NOMO-1 treated with DMSO at 0.1 percent for 48 hours (cell line): ENCODE results near the gene HIVEP3.

Experiments used
- DNase-seq: peaks from one replicate; lab custom pipeline; 2025; ENCODE audit not compliant: unreplicated experiment; lab: John Stamatoyannopoulos, UW

HIVEP3 gene

DNA sequence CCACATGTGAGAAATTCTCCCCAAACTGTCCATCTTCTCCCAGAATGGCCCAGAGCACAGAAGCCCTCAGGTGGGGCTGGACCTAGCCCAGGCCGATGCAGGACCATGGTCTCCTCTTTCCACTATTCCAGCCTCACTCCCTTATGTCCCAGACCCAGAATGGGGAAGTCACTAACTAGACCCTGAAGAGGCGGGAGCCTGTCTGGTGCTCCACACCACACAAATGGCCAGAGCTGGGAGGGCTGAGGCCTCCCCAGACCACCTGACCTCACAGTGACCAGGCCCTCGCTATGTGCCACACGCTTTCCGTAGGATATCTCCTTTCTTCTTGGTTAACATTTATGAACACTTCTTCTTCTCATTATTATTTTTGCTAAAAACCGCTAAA, 379.3 kb downstream of the HIVEP3 start:
- DNase-seq = no peak

- no peak for DNase-seq
Observed at GRCh38 chr1:41538741-41539417, 379.8 kb downstream of the HIVEP3 start.

GRCh38 chr1:41537788-41538351, 380.9 kb downstream of the HIVEP3 start:
- peak; percentile 50 for DNase-seq

DNA sequence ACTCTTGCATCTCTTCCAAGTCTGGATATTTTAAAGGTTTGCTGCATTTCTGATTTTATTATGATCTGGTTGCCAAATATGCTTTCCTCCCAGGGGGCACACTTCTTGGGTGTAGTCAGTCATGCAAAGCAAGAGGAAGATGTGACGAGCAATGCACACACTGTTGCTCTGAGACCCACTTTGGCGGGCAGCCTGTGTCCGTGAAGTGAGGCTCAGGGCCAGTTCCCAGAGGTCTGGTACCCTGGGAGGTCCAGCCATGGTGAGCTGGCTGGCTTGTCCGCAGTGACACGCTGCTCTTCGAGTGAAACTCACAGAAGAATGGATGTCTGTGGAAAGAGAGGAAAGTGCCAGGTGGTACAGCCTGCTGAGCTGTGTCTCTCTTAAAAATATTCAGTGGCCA, 381.5 kb downstream of the HIVEP3 start:
- DNase-seq = no peak

DNA sequence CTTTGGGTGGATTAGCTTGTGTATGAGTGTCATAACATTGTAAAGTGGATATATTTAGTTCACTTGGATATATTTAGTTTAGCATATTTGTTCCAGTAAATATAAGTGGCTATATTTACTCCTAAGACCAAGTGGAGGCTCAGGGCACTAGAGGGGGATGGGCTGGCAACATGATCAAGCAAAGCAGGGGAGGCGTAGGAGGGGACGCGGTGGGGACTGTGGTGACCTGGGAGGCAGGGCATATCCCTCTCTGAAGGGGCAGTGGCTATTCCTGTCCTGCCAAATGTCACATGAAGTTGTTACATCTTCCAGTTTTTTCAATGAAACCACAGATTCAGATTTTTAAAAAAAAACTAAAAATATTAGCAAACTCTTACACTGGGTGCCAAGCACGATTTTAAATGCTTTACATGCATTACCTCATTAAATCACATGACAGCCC, 382.3 kb downstream of the HIVEP3 start:
- no peak for DNase-seq

DNA sequence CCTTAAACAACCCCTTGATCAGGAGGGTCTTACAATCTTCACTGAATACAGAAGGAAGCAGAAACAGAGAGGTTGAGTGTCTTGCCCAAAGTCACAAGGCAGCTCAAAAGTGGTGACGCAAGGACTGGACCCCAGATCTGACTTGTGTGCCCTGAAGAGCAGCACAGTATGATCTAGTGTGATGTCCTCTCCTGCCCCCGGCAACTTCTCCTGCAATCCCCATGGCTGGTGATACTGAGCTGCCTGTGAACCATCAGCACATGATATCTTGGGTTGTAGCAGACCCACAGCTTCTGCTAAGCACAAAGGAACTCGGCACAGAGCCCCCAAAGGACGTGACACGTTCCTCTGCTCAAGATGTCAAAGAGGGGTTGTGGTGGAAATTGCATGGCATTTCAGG, 383.0 kb downstream of the HIVEP3 start:
- no peak for DNase-seq

DNA sequence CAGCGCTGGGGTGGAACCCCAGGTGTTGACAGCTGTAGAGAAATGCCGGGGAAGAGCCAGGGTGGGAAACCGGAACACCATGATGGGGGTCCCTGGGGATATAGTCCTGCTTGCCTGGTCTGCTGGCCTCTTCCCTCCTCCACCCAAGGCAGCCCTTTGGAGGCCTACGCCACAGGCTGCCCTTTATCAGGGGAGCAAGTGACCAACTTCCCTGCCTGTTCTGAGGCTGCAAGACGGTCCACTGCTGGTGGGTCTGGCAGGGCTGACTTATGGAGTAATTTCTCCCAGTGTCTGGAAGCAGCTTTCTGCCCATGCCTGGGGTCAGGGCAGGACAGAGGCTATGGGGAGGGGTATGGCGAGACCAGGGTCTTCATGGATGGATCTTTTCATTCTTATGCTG, 383.4 kb downstream of the HIVEP3 start:
- DNase-seq = no peak

DNA sequence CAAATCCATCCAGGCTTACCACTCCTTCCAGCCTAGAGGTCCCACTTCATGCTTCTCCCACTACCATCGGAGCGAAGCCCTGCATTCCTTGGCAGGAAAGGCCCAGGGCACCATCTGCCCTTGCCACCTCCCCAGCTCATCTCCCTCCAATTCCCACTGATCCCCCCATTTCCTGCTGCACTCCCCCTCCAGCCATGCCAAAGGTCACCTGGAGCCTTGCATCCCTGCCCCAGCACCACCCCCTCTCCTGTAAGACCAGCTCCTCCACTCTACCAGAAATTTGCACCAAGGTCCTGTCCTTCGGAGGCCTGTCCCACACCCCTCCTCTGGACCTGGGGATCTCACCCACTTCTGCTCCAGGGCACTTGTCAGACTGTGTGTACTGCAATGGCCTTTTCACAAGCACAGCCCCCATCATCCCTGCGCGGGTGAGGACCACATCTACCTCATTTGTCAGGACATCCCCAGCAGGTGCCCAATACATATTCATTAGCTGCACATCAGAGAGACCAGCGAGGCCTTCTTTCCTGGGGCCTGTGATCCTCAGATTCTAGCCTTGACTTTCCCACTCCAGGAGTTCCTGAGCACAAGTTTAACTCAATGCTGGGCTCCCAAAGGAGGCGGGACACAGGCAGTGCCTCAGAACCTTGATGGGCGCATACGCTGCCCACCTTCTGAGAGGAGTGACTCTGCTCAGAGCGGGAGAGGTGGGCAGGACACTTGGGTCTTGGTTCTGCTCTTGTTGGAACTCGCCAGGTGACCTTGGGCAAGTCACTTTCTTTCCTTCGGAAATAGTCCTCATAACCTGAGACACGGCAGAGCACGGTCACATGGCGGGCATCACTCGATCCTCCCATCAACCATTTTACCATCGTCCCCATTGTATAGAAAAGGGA, 384.3 kb downstream of the HIVEP3 start:
- DNase-seq = no peak

DNA sequence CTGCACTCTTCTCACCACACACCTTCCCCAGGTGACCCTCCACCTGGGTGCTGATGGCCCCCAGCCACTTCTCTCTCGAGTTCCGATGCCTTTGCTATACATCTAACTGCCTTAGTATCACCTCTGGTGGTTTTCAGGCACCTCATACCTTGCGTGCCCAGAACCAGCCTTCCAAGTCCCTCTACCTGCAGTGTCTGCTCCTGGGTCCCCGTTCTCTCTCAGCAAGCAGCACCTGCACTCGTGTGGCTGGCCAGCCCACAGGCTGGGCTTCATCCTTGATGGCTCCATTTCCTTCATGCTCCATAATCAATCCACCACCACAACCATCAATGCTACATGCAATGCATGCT, 385.0 kb downstream of the HIVEP3 start:
- no peak for DNase-seq

DNA sequence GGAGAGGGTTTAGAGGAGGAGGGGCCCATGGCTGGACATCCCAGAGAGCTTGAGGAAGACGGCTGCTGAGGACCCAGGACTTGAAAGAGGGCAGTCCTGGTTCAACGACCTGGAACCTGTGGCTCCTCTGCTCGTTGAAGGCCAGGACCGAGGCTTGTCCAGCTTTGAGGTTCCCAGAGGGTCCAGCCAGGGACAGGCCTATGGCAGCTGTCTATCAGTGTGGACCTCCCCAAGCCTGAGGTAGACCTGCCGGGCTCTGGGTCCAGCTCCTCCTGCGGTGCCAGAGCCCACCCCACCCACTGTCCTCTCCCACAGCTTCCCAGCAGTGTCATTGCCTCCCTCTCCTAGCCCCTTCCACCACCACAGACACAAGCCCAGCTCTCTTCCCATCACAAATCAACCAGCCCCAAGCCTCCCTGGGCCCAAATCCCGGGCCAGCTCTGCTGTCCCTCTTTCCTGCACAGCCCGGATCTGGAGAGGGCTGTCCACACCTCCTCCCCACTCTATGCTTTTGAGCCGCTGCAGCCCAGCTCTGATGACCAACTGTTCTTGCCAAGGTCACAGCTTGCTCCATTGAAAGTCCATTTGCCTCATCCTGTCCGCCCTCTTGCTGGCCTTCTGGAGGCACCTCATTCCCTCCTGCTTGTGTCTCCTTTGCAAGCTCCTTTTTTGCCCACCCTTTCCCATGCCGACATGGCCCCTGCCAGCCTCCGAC, 385.5 kb downstream of the HIVEP3 start:
- DNase-seq = no peak

GRCh38 chr1:41532206-41532975, 386.3 kb downstream of the HIVEP3 start:
- no peak for DNase-seq

- no peak for DNase-seq
Observed at GRCh38 chr1:41530411-41530810, 388.3 kb downstream of the HIVEP3 start.

DNA sequence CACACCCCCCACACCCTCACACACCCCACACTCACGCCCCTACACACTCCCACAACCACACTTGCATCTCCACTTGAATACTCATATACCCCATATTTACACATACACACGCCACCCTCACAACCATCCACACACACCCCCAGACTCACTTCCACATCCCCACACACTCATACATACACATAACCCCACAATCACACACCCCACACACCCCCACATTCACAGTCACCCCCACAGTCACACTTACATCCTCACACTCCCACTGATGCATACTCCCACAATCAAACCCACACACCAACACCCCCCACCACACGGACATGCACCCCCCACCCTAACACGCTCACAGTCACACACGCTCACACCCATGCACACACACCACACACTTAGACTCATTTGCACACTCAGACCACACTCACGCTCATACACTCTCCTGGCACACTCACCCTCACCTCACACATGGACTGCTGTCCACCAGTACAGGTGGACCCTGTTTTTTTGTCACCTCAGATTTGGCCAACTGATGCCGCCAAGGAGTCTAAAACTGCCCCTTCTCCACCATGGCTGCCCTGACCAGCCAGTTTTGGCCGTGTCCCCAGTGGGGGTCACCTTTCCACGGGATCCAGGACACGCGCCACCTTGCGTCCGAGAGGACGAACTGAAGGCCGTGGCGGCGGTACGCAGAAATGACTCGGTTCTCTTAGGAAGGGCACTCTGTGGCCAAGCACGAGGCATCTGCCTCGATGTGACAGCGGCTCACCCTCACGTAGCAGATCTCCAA, 388.9 kb downstream of the HIVEP3 start:
- no peak for DNase-seq

DNA sequence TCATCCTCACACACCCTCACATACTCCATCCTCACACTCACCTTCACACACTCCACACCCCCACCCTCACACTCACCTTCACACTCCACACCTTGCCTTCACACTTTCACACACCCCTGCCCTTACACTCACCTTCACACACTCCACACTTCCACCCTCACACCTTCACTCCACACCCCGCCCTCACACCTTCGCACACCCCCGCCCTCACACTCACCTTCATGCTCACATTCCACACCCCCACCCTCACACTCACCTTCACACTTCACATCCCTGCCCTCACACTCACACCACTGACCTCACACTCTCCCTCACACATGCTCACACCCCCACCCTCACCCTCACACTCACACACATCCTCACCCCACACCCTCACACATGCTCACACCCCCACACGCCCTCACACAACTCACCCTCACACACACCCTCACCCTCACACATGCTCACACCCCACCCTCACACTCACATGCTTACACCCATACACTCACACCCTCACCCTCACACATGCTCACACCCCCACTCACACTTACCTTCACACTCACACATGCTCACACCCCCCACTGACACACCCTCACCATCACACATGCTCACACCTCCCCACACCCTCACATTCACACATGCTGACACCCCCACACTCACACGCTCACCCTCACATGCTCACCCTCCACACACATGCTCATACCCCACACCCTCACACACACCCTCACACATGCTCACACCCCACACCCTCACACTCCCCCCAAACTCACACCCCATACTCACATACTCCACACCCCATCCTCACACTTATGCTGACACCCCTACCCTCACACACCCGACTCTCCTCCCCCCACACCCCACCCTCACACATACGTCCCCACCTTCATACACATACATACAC, 389.8 kb downstream of the HIVEP3 start:
- no peak for DNase-seq

DNA sequence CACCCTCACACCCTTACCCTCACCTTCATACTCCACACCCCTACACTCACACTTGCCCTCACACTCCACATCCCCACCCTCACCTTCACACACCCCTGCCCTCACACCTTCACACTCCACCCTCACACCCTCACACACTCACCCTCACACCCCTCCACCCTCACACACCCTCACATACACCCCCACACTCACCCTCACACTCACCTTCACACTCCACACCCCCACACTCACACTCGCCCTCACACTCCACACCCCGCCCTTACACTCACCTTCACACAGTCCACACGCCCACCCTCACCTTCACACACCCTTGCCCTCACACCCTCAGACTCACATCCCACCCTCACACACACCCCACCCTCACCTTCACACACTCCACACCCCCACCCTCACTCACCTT, 390.6 kb downstream of the HIVEP3 start:
- DNase-seq = no peak

DNA sequence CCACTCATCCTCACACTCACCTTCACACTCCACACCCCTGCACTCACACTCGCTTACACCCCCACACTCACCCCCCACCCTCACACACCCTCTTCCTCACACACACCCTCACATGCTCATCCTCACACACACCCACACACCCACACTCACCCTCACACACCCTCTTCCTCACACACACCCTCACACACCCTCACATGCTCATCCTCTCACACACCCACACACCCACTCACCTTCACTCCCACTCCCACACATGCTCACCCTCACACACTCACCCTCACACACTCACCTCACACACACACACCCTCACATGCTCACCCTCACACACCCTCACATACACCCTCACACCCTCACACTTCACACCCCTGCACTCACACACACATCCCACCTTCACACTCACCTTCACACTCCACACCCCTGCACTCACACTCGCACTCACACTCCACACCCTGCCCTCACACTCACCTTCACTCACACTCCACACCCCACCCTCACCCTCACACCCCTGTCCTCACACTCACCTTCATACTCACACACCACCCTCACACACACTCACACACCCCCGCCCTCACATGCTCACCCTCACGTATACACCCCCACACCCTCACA, 391.7 kb downstream of the HIVEP3 start:
- DNase-seq = no peak

- no peak for DNase-seq
Observed at GRCh38 chr1:41525891-41526587, 392.7 kb downstream of the HIVEP3 start.
